Right atrium auricular region (tissue), 2 donors: ENCODE measurements around the gene LPO. TPM values are rescaled to one million over a fixed set of nuclear protein-coding genes. Genes with fewer than 3 reads are reported as not detected.
A peak's percentile ranks its signal among the peaks of the same experiment; 100 is the strongest.

ENCODE experiments used
- DNase-seq: peaks from one replicate; pipeline ENCODE4 v3.0.0-alpha.2; 2019; ENCODE audit warnings: low spot score
- H3K27ac ChIP-seq, 2 donors: fragments of 200-600 bp; sonication (generic); 1 replicate in 1 of 2; 2 replicates in 1 of 2; pipeline ENCODE4 v1.5.1; 2016 to 2019
- H3K27me3 ChIP-seq, 2 donors: fragments of 200-600 bp; sonication (generic); one replicate each; pipeline versions ENCODE4 v1.5.1 to v1.6.0; 2017 to 2019
- H3K36me3 ChIP-seq: fragments of 200-600 bp; sonication (generic); one replicate; pipeline ENCODE4 v1.5.1; 2016
- H3K4me1 ChIP-seq, 2 donors: fragments of 200-600 bp; sonication (generic); one replicate each; pipeline versions ENCODE4 v1.5.1 to v1.6.0; 2017 to 2019
- H3K4me3 ChIP-seq, 2 donors: fragments of 200-600 bp; sonication (generic); 1 replicate in 1 of 2; 2 replicates in 1 of 2; pipeline ENCODE4 v1.5.1; 2017 to 2019; ENCODE audit warnings: mild to moderate bottlenecking in 1 of 2, moderate library complexity in 1 of 2
- H3K9me3 ChIP-seq, 2 donors: fragments of 200-600 bp; sonication (generic); one replicate each; pipeline ENCODE4 v1.5.1; 2019
- CTCF ChIP-seq, 2 donors: fragments of 200-600 bp; sonication (generic); IDR thresholded peaks; one replicate each; pipeline ENCODE4 v1.5.1; 2019; ENCODE audit warnings: antibody characterized with exemption in 2 of 2
- total RNA-seq, 2 donors: library from RNA; depleted of rRNA; stranded (reverse); fragments of >200 nt; gene quantifications; one replicate each; pipeline ENCODE4 v1.1.0, GENCODE V29; 2016

The LPO gene
- total RNA-seq, 2 donors from 2014 or later: not detected

GRCh38 chr17:58249270-58250133, 11.1 kb downstream of the LPO start:
- Histone ChIP-seq H3K4me3 (peak overlapping the region; percentile 42 to 53), H3K27ac (no peak overlapping the region), H3K36me3 (no peaks in the 10 kb centered on the region), H3K4me1 (peaks cover 0 to 11% of the 10 kb centered on the region in 2 donors), H3K27me3 (peaks cover 0 to 4% of the 10 kb centered on the region in 2 donors), H3K9me3 (no peaks in the 10 kb centered on the region)
- DNase-seq: peak; percentile 59
- peak; percentile 77 to 96 for TF ChIP-seq CTCF (IDR thresholded peaks at IDR 0.05)

- Histone ChIP-seq H3K9me3 (no peaks in the 10 kb centered on the region), H3K27ac (no peak overlapping the region), H3K27me3 (peaks cover 0 to 4% of the 10 kb centered on the region in 2 donors), H3K36me3 (no peaks in the 10 kb centered on the region), H3K4me3 (no peak overlapping the region), H3K4me1 (peaks cover 0 to 11% of the 10 kb centered on the region in 2 donors)
- no peak for TF ChIP-seq CTCF (IDR thresholded peaks at IDR 0.05)
- peak; percentile 49 for DNase-seq
Measured at GRCh38 chr17:58250344-58251011, 12.1 kb downstream of the LPO start.

DNA sequence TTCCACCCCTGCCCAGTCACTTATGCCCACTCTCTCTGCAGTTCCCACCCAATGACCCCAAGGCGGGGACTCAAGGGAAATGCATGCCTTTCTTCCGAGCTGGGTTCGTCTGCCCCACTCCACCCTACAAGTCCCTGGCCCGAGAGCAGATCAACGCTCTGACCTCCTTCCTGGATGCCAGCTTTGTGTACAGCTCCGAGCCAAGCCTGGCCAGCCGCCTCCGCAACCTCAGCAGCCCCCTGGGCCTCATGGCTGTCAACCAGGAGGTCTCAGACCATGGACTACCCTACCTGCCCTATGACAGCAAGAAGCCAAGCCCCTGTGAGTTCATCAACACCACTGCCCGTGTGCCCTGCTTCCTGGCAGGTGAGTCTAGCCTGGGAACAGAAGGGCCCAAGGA, 13.8 kb downstream of the LPO start:
- DNase-seq: peak; percentile 36
- H3K9me3 ChIP-seq: no peaks in the 10 kb centered on the region
- H3K4me3 ChIP-seq: no peak overlapping the region
- peaks cover 0 to 11% of the 10 kb centered on the region in 2 donors for H3K4me1 ChIP-seq
- TF ChIP-seq CTCF (IDR thresholded peaks at IDR 0.05): no peak
- no peaks in the 10 kb centered on the region for H3K36me3 ChIP-seq
- H3K27ac ChIP-seq: no peak overlapping the region
- peaks cover 0 to 4% of the 10 kb centered on the region in 2 donors for H3K27me3 ChIP-seq

DNA sequence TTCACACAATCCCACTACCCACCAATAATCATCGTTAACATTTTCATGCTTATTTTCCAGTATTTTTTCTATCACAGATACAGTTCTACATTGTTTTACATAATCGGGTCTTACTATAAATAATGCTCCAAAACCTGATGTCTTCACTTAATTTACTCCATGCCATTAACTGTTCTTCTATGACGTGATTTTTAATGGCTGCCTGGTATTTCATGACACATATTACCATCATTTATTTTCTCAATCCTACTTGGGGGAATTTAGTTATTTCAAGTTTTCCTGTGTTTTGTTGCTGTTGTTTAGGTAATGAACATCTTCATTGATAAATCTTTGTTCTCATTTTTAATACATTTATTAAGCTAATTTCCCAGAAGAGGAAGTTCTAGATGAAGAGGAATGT, 14.7 kb downstream of the LPO start:
- Histone ChIP-seq H3K27ac (no peak overlapping the region), H3K9me3 (no peaks in the 10 kb centered on the region), H3K4me3 (no peak overlapping the region), H3K4me1 (peaks cover 0 to 11% of the 10 kb centered on the region in 2 donors), H3K36me3 (no peaks in the 10 kb centered on the region), H3K27me3 (peaks cover 0 to 4% of the 10 kb centered on the region in 2 donors)
- DNase-seq: no peak
- no peak for TF ChIP-seq CTCF (IDR thresholded peaks at IDR 0.05)

DNA sequence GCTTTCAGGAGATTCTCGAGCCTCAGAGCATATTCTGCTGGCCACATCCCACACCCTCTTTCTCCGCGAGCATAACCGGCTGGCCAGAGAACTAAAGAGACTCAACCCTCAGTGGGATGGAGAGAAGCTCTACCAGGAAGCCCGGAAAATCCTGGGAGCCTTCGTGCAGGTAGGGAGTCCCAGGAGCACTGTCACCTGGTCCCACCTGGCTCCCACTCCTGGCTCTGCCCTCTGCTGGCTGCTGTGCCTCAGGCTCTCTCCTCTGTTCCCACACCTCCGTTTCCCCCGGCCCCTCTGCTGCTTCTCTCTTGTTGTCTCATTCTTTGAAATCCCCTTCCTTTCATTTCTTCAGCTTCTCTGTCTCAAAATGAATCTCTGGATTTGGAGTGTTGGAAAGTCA, 16.4 kb downstream of the LPO start:
- DNase-seq: peak; percentile 43
- H3K36me3 ChIP-seq: no peaks in the 10 kb centered on the region
- no peak overlapping the region for H3K4me3 ChIP-seq
- H3K9me3 ChIP-seq: no peaks in the 10 kb centered on the region
- no peak for TF ChIP-seq CTCF (IDR thresholded peaks at IDR 0.05)
- no peak overlapping the region for H3K27ac ChIP-seq
- H3K27me3 ChIP-seq: no peaks in the 10 kb centered on the region
- peaks cover 0 to 2% of the 10 kb centered on the region in 2 donors for H3K4me1 ChIP-seq
